ENCODE measurements around the gene ERP27. TPM values are rescaled to one million over a fixed set of nuclear protein-coding genes. Genes with fewer than 3 reads are reported as not detected.

The ERP27 gene
- under 0.01 and 0.06 TPM in 2 replicates for total RNA-seq

DNA sequence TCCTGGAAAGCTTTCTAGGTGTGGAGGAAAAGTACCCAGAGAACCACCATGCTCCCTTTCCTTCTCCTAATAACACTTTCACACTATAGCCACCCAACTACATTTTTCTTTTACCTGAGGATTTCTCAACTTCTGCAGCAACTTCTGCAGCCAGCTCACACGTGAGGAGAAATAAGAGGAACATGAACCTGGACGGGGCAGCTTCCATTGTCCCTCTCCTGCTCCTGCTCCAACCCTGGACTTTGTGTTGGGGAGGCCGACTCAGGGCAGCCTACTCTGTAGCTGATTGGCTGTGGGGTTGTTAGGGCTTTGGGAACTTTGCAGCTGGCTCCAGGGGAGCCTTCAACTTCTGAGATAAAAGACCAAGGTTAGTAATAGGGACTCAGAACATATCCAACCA, at the start of gene ERP27:
ERP27 (minus strand) TSS at position 237 of the 400 bp plus-strand sequence; CDS start at position 208, 29 bp downstream.

GRCh38 chr12:14972816-14973215, 34.5 kb upstream of the ERP27 start, which contains the start of gene PDE6H:
PDE6H (plus strand) TSS chr12:14973042; CDS start chr12:14978013, 4,971 bp downstream.

GRCh38 chr12:14961466-14962152, 23.3 kb upstream of the ERP27 start, which contains the start of gene ARHGDIB:
ARHGDIB (minus strand) TSS chr12:14961601; CDS start chr12:14950712, 10,889 bp downstream.

DNA sequence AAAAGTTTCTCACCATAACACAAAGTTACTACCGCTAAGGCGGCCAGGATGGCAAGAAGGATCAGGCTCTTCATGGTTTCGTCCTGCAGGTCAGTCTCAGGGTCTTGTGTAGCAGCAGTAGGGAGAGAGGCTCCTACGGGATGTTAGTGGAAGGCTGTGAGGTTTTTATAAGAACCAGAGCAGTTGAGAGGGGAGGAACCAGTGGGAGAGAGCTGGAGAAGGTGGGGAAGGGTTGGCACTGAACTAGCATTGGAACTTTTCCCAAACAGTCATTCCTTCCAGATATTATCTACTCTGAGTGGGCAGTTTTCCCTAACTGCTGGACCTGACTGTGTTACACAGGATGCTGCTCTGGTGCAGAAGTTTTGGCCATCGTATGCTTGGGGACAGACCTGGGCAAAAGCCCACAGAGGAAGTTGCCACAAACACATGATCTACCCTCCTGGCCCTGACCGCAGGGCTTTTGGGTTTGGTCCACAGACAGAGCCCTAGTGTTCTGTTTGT, 52.6 kb downstream of the ERP27 start, which contains the start of gene MGP:
MGP (minus strand) TSS at position 137 of the 504 bp plus-strand sequence; CDS start at position 74, 63 bp downstream.

Other genes starting within 250 kb of the ERP27 start
- not detected in 2 replicates for gene GUCY2C, start 241.9 kb downstream of the ERP27 start, total RNA-seq
- gene WBP11, start 135.1 kb downstream of the ERP27 start, total RNA-seq, result 10.0 and 22.7 TPM in 2 replicates
- 1.1 and 1.3 TPM in 2 replicates for gene C12orf60, start 134.9 kb downstream of the ERP27 start, total RNA-seq
- under 0.01 and 1.1 TPM in 2 replicates for gene SMCO3, start 124.4 kb downstream of the ERP27 start, total RNA-seq
- 2.1 and 75.3 TPM in 2 replicates for gene ART4, start 95.0 kb downstream of the ERP27 start, total RNA-seq
- gene MGP, start 52.7 kb downstream of the ERP27 start, total RNA-seq, result 35.1 and 54.2 TPM in 2 replicates
- gene ARHGDIB, start 23.1 kb upstream of the ERP27 start, total RNA-seq, result 86.2 and 244 TPM in 2 replicates
- not detected in 2 replicates for gene PDE6H, start 34.5 kb upstream of the ERP27 start, total RNA-seq